Measurements from ENCODE around the gene TXLNG.

Gene TXLNG

DNA sequence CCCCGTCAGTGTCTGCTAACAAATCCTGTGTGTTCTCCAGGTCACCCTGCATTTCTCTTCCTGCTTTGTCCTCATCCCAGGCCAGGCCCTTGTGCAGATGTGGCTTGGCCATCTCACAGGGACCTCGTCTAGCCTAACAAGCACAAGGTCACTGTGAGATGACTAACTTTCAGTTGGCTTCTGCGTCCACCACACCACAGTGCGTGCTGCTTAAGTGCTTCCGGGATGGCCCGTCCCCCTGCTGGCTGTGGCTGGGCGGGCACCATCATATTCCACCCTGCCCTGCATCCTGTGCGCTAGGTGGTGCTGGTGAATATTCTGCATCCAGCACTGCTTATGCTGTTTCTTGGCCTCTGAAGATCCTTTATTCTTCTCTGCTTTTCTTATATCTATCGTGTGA is 50.1 kb downstream of the TXLNG start:
- DNase-seq (no peak), ATAC-seq (ENCODE audit: insufficient read depth, low read depth) (peak; percentile 66)
- Histone ChIP-seq H3K4me1 (ENCODE audit: insufficient read depth, low read length) (no peaks in the 10 kb centered on the region), H4K20me1 (ENCODE audit: insufficient read depth, low read length) (no peaks in the 10 kb centered on the region), H3K9ac (ENCODE audit: low read depth, low read length) (no peak overlapping the region), H2AFZ (ENCODE audit: low read depth, low read length) (no peak overlapping the region), H3K36me3 (ENCODE audit: insufficient read depth, low read length) (peaks cover 80% of the 10 kb centered on the region), H3K4me2 (ENCODE audit: insufficient read depth, low read length) (no peak overlapping the region), H3K4me3 (ENCODE audit: low read depth in 1 of 2, low read length in 2 of 2) (no peak overlapping the region), H3K79me2 (ENCODE audit: insufficient read depth, low read length) (no peaks in the 10 kb centered on the region), H3K27me3 (ENCODE audit: insufficient read depth, low read length, poor library complexity) (no peaks in the 10 kb centered on the region), H3K9me3 (ENCODE audit: insufficient read depth, low read length, severe bottlenecking) (no peaks in the 10 kb centered on the region), H3K27ac (ENCODE audit: low read length) (no peak overlapping the region)
- TF ChIP-seq CTCF (IDR thresholded peaks at IDR 0.05; ENCODE audit: borderline replicate concordance, extremely low read depth, low read length, poor library complexity, severe bottlenecking) = peak; percentile 49
- TF ChIP-seq EZH2 (IDR thresholded peaks at IDR 0.05; ENCODE audit: borderline replicate concordance, low read depth, low read length, severe bottlenecking) = no peak

DNA sequence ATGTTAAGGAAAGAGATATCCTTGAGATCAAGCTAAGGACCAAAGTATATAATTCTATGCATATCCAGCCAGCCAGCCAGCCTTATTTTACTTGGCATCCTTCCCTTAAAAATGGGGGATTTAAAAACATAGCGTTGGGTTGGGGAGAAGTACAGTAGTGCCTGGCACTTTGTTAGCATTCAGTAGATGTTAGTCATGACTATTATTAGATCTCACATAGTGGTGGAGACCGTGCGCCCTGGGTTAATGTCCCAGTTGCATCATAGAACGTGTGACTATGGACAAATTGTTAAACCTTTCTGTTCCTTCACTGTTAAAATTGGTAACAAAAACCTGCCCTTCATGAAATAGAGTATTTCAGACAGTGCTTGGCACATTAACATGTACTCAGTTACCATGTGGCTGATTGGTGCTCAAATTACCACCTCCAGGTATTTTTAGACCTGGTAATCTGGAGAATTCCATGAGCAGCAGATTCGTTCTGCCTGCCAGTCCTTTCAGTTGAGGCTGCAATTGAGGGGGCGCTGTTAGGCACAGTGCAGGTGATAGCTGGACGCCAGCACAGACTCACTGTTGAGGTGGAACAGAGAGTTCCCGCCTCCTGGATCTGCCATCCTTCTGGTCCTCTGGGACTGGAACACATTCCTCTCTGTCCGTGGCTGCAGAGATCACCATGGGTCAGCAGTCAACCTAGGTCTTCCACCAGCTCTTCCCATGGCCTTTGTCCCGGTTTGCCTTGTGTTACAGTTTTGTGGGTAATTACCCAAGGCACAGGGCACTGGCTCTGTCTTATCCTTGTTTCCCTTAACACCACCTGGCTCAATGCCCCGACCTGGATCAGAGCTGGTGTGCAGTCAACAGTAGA is 52.2 kb downstream of the TXLNG start:
- H3K4me3 ChIP-seq (ENCODE audit: low read depth in 1 of 2, low read length in 2 of 2) = no peak overlapping the region
- DNase-seq (no peak), ATAC-seq (ENCODE audit: insufficient read depth, low read depth) (no peak)
- no peak overlapping the region for H3K9ac ChIP-seq (ENCODE audit: low read depth, low read length)
- H3K9me3 ChIP-seq (ENCODE audit: insufficient read depth, low read length, severe bottlenecking) = no peaks in the 10 kb centered on the region
- no peaks in the 10 kb centered on the region for H3K4me1 ChIP-seq (ENCODE audit: insufficient read depth, low read length)
- no peaks in the 10 kb centered on the region for H3K27me3 ChIP-seq (ENCODE audit: insufficient read depth, low read length, poor library complexity)
- no peak overlapping the region for H2AFZ ChIP-seq (ENCODE audit: low read depth, low read length)
- H4K20me1 ChIP-seq (ENCODE audit: insufficient read depth, low read length) = no peaks in the 10 kb centered on the region
- no peak overlapping the region for H3K4me2 ChIP-seq (ENCODE audit: insufficient read depth, low read length)
- peaks cover 79% of the 10 kb centered on the region for H3K36me3 ChIP-seq (ENCODE audit: insufficient read depth, low read length)
- no peaks in the 10 kb centered on the region for H3K79me2 ChIP-seq (ENCODE audit: insufficient read depth, low read length)
- no peak overlapping the region for H3K27ac ChIP-seq (ENCODE audit: low read length)
- TF ChIP-seq CTCF (IDR thresholded peaks at IDR 0.05; ENCODE audit: borderline replicate concordance, extremely low read depth, low read length, poor library complexity, severe bottlenecking) (no peak), EZH2 (IDR thresholded peaks at IDR 0.05; ENCODE audit: borderline replicate concordance, low read depth, low read length, severe bottlenecking) (no peak)

GRCh38 chrX:16839219-16839851 is 53.1 kb downstream of the TXLNG start:
- H3K79me2 ChIP-seq (ENCODE audit: insufficient read depth, low read length) = no peaks in the 10 kb centered on the region
- DNase-seq = no peak
- H3K4me1 ChIP-seq (ENCODE audit: insufficient read depth, low read length) = no peaks in the 10 kb centered on the region
- ATAC-seq (ENCODE audit: insufficient read depth, low read depth) = peak; percentile 41; the same call in 2 of the 3 replicates
- no peaks in the 10 kb centered on the region for H4K20me1 ChIP-seq (ENCODE audit: insufficient read depth, low read length)
- H3K36me3 ChIP-seq (ENCODE audit: insufficient read depth, low read length) = peaks cover 79% of the 10 kb centered on the region
- no peaks in the 10 kb centered on the region for H3K27me3 ChIP-seq (ENCODE audit: insufficient read depth, low read length, poor library complexity)
- H2AFZ ChIP-seq (ENCODE audit: low read depth, low read length) = no peak overlapping the region
- no peak overlapping the region for H3K4me3 ChIP-seq (ENCODE audit: low read depth in 1 of 2, low read length in 2 of 2)
- TF ChIP-seq CTCF (IDR thresholded peaks at IDR 0.05; ENCODE audit: borderline replicate concordance, extremely low read depth, low read length, poor library complexity, severe bottlenecking) (no peak), EZH2 (IDR thresholded peaks at IDR 0.05; ENCODE audit: borderline replicate concordance, low read depth, low read length, severe bottlenecking) (no peak)
- H3K4me2 ChIP-seq (ENCODE audit: insufficient read depth, low read length) = no peak overlapping the region
- H3K9ac ChIP-seq (ENCODE audit: low read depth, low read length) = no peak overlapping the region
- H3K27ac ChIP-seq (ENCODE audit: low read length) = no peak overlapping the region
- no peaks in the 10 kb centered on the region for H3K9me3 ChIP-seq (ENCODE audit: insufficient read depth, low read length, severe bottlenecking)

Measured in DND-41 (cell line).